HG03520 (cell line): ENCODE measurements around the gene FRMPD2.
A peak's percentile ranks its signal among the peaks of the same experiment; 100 is the strongest.

ENCODE experiments used
- ATAC-seq: cut with Tn5 transposase; IDR thresholded peaks from one replicate; pipeline ENCODE4 v1.9.1; 2021; ENCODE audit warnings: mild to moderate bottlenecking, moderate library complexity; ENCODE audit not compliant: unreplicated experiment

FRMPD2 gene, protein sequence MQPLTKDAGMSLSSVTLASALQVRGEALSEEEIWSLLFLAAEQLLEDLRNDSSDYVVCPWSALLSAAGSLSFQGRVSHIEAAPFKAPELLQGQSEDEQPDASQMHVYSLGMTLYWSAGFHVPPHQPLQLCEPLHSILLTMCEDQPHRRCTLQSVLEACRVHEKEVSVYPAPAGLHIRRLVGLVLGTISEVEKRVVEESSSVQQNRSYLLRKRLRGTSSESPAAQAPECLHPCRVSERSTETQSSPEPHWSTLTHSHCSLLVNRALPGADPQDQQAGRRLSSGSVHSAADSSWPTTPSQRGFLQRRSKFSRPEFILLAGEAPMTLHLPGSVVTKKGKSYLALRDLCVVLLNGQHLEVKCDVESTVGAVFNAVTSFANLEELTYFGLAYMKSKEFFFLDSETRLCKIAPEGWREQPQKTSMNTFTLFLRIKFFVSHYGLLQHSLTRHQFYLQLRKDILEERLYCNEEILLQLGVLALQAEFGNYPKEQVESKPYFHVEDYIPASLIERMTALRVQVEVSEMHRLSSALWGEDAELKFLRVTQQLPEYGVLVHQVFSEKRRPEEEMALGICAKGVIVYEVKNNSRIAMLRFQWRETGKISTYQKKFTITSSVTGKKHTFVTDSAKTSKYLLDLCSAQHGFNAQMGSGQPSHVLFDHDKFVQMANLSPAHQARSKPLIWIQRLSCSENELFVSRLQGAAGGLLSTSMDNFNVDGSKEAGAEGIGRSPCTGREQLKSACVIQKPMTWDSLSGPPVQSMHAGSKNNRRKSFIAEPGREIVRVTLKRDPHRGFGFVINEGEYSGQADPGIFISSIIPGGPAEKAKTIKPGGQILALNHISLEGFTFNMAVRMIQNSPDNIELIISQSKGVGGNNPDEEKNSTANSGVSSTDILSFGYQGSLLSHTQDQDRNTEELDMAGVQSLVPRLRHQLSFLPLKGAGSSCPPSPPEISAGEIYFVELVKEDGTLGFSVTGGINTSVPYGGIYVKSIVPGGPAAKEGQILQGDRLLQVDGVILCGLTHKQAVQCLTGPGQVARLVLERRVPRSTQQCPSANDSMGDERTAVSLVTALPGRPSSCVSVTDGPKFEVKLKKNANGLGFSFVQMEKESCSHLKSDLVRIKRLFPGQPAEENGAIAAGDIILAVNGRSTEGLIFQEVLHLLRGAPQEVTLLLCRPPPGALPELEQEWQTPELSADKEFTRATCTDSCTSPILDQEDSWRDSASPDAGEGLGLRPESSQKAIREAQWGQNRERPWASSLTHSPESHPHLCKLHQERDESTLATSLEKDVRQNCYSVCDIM (N-terminal part only)

GRCh38 chr10:48274636-48275035 lies at the start of gene FRMPD2:
TSS of gene FRMPD2 (minus strand) at chr10:48274696. CDS start at chr10:48274567, 129 bp downstream.
- no peak for ATAC-seq

- no peak for ATAC-seq
Measured at GRCh38 chr10:48322017-48322416, 47.5 kb upstream of the FRMPD2 start.

GRCh38 chr10:48317321-48317990 lies 43.0 kb upstream of the FRMPD2 start:
- ATAC-seq: no peak

- ATAC-seq: no peak
Measured at GRCh38 chr10:48316236-48316635, 41.7 kb upstream of the FRMPD2 start.

DNA sequence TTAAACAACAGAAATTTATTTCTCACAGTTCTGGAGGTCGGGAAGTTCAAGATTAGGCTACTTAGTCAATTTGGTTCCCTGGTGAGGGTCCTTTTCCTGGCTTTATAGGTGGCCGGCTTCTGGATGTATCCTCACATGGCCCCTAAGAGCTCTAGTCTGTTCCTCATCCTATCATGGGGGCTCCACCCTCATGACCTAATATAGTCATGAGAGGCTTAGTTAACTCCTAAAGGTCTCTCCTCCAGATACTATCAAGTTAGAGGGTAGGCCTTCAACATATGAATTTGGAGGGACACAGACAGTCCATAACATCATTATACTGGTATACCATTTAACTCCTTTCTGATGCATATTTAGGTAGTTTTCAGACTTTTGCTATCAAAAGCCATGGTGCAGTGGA lies 39.6 kb upstream of the FRMPD2 start:
- no peak for ATAC-seq

GRCh38 chr10:48309711-48310226 lies 35.3 kb upstream of the FRMPD2 start:
- no peak for ATAC-seq

DNA sequence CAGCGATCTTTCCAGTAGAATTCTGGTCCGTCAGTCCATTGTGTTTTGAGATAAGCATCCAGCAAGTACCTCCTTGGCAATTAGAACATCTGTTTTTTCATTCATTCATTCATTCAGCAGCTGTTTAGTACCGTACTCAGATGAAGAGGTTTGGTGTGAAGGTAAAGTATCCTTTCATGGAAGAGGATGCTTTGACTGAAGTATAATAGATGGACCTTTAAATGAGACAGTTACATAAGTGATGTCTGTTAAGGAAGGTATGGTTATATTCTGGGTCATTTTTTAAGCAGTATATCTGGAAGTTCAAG lies 33.2 kb upstream of the FRMPD2 start:
- ATAC-seq: no peak

DNA sequence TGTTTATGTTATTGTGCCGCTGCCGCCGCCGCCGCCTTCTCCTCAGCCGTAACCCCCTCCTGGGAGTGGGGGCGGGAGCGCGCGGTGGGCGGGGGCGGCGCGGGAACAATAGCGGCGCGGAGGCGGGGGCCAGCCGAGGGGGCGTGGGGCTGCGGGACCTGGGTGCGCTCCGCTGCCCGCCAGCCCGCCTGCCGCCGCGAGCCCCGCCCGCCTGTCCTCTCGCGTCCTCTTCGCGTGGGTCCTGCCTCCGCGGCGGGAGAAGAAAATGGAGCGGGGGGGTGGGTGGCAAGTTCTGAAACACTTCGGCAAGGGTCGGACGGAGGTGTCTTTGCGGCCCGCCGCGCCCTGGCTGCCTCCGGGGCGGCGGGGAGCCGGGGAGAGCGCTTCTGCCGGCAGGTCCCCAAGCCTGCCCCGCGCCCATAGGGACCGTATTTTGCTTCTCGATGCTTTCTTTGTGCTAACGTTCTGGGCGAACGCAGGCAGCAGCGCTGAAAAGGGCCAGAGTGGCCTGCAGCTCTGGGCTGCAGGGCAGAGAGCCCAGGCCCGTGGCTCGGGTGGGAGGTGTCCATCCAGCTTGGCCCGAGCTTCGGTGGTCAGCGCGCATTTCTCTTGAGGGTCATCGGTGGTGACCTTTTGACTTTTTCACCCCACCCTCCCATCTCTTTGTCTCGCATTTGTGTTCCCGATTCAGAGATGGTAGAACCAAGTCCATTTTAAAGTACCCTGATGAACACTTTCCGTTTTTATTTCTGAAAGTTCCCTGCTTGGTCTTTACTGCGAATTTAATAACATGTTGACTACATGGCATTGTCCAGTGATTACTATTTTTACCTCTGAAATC lies 32.6 kb upstream of the FRMPD2 start:
- peak; percentile 12 for ATAC-seq

DNA sequence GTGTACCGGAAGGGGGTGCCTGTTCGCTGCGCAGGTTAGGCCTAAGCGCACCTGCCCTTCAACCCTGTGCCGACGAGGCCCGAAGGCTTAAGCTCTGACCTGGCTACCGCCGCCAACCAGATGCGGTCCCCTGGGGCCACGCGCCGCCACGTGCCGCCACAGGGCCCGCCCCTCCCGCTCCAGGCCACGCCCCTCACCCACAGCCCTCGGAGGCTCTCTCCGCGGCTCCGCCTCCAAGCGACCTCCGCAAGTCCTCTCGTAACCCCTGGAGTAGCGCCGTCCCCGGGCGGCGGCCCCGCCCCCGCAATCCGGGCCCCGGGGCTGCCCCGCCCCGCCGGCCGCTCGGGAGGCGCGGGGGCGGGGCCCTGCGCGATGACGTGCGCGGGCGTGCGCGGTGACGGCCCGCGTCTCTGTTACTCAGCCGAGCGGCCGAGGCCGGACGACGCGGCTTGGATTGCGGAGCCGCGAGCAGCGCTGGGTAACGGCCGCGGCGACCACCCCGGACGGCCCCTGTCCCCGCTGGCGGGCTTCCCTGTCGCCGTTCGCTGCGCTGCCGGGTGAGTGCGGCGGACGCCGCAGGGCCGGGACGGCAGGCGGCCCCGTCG lies 31.9 kb upstream of the FRMPD2 start, which contains the start of gene MAPK8:
MAPK8 (plus strand) TSS at position 413 of the 605 bp plus-strand sequence. CDS start 94,984 bp downstream, outside the sequence.
- peak; percentile 82 for ATAC-seq

DNA sequence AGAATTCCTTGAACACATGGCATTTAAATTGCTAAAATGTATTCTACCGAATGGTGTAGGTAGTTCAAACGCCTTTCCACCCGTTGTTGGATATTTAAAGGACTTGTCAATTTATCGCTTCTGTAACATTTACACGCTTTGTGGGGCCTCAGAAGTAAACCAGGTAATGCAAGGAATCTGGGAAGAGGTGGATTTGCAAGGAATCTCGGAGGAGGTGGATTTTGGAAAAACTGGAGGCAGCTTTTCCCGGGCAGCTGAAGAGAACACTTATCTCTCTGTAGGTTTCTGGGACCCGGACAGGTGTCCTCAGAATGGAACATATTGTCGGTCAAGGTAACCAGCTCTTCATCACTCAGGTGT lies 31.4 kb upstream of the FRMPD2 start:
- no peak for ATAC-seq

- ATAC-seq: no peak
Measured at GRCh38 chr10:48302515-48303476, 28.3 kb upstream of the FRMPD2 start.

DNA sequence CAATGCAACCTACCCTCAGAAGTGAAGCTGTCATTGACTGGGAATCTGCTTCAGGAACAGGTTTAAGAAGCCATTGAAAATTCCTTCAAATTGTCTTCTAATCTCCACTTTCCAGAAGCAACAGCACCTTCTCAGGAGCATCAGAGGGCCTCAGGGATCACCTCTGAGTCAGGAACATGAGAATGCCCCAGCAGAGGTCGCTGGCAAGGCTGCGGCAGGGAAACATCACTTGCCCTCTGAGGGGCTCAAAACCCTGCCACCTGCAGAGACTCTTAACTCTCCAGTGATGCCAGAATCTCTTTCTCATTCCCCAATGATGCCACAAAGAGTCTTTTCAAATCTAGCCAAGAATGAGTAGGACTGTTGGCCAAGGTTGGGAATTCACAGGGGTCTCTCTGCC lies 26.1 kb upstream of the FRMPD2 start:
- no peak for ATAC-seq

DNA sequence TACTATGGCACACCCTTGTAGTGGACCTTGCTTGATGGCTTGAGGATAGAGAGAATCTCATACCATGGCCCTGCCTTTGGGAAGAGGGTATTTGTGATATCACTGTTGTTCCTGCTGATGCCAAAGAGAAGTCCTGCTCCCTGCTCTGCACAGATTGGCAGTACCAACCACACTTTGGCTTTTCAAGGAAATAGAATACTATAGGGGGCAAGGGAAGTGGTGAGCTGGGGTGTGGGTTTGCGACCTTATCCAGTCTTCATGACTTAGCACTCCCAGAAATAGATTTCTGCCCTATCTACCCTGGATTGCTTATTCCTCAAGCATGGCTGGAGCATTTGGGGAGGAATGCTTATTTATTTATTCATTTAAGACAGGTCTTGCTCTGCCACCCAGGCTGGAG lies 25.2 kb upstream of the FRMPD2 start:
- ATAC-seq: no peak

DNA sequence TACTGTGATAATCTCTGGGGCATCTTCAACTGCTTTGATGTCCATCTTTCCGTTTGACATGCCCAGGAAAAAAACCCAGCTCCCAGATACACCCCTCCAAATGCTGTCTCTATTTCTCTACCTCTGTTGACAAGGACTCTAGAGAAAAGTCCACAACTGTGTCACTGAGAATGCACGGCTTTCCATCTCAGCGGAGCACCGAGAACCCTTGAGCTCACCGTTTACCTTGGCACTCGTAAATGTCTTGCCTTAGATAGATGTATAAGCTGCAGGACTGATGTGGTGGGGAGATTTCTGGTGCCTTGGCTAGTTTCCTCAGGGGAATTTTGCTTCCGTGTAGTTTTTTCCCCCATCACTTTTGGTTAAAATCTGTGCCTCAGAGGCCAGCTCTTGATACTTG lies 24.6 kb upstream of the FRMPD2 start:
- no peak for ATAC-seq

GRCh38 chr10:48296576-48297098 lies 22.1 kb upstream of the FRMPD2 start:
- ATAC-seq: no peak

- ATAC-seq: no peak
Measured at GRCh38 chr10:48294431-48294830, 19.9 kb upstream of the FRMPD2 start.

- ATAC-seq: no peak
Measured at GRCh38 chr10:48292616-48293015, 18.1 kb upstream of the FRMPD2 start.

DNA sequence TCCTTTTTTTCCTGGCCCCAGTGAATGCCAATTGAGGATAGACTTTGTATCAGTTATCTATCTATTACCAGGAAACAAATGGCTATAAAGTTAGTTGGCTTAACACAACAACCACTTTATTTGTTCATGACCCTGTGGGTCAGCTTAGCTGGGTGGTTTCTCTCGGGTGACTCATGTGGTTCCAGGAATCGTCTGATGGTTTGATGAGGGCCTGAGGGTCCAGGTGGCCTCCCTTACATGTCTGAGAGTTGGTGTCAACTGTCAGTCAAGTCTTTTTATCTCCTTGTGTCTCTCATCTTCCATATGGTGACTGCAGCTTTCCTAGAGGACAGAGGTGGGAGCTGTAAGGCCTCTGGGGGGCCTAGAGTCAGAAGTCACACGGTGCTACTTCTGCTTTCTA lies 16.7 kb upstream of the FRMPD2 start:
- ATAC-seq: no peak
